ENCODE results near the gene TTC22.

TTC22 gene

GRCh38 chr1:54754486-54755285 is 46.4 kb downstream of the TTC22 start:
- Histone ChIP-seq H3K23ac (ENCODE audit: low read depth, low read length, poor library complexity) (no peak overlapping the region), H3K14ac (ENCODE audit: low read length) (no peak overlapping the region), H3K27me3 (ENCODE audit: control insufficient read depth in 3 of 3, insufficient read depth in 3 of 3, low read depth in 1 of 3, low read length in 3 of 3) (no peaks in the 10 kb centered on the region), H2AK5ac (ENCODE audit: low read depth, low read length) (no peak overlapping the region), H3K27ac (replicated peaks; ENCODE audit: low read length) (no peak overlapping the region), H3K36me3 (replicated peaks in 1 of 2; ENCODE audit: control insufficient read depth in 2 of 2, insufficient read depth in 2 of 2, low read length in 2 of 2) (peaks cover 16 to 35% of the 10 kb centered on the region in 2 donors), H2BK15ac (ENCODE audit: low read length) (no peak overlapping the region), H3K4me2 (ENCODE audit: insufficient read depth, low read length, poor library complexity, severe bottlenecking) (no peak overlapping the region), H2BK12ac (ENCODE audit: low read length) (no peak overlapping the region), H2AFZ (ENCODE audit: low read length) (no peak overlapping the region), H3K18ac (ENCODE audit: low read length) (no peak overlapping the region), H3K4me1 (ENCODE audit: control insufficient read depth in 2 of 2, insufficient read depth in 1 of 2, low read depth in 1 of 2, low read length in 2 of 2) (no peaks in the 10 kb centered on the region), H3K4me3 (ENCODE audit: low read length in 2 of 2) (no peak overlapping the region), H4K8ac (ENCODE audit: low read depth, low read length) (no peak overlapping the region), H3K9ac (ENCODE audit: low read depth, low read length, poor library complexity) (no peak overlapping the region), H3K4ac (ENCODE audit: low read length) (no peak overlapping the region), H3K79me1 (ENCODE audit: low read depth, low read length) (peaks cover 1% of the 10 kb centered on the region), H4K91ac (ENCODE audit: low read depth, low read length, poor library complexity) (no peak overlapping the region), H2BK5ac (ENCODE audit: low read length) (peak overlapping the region; percentile 13), H3K9me3 (replicated peaks in 1 of 2; ENCODE audit: control insufficient read depth in 2 of 2, insufficient read depth in 1 of 2, low read depth in 1 of 2, low read length in 2 of 2) (no peaks in the 10 kb centered on the region), H2BK120ac (ENCODE audit: low read depth, low read length) (no peak overlapping the region)
- WGBS, 2 donors (ENCODE audit: extremely low coverage in 2 of 2, insufficient read length in 2 of 2, insufficient replicate concordance in 1 of 2) = no CpG with 5 or more reads among the region's 25 CpGs
- DNase-seq (ENCODE audit: low spot score) = no peak

- Histone ChIP-seq H2AFZ (ENCODE audit: low read length) (no peak overlapping the region), H3K9ac (ENCODE audit: low read depth, low read length, poor library complexity) (no peak overlapping the region), H4K8ac (ENCODE audit: low read depth, low read length) (no peak overlapping the region), H2BK12ac (ENCODE audit: low read length) (peak overlapping the region; percentile 17), H4K91ac (ENCODE audit: low read depth, low read length, poor library complexity) (no peak overlapping the region), H3K4me2 (ENCODE audit: insufficient read depth, low read length, poor library complexity, severe bottlenecking) (no peak overlapping the region), H3K36me3 (replicated peaks in 1 of 2; ENCODE audit: control insufficient read depth in 2 of 2, insufficient read depth in 2 of 2, low read length in 2 of 2) (peaks cover 16 to 31% of the 10 kb centered on the region in 2 donors), H3K27me3 (ENCODE audit: control insufficient read depth in 3 of 3, insufficient read depth in 3 of 3, low read depth in 1 of 3, low read length in 3 of 3) (no peaks in the 10 kb centered on the region), H3K14ac (ENCODE audit: low read length) (no peak overlapping the region), H3K23ac (ENCODE audit: low read depth, low read length, poor library complexity) (no peak overlapping the region), H3K18ac (ENCODE audit: low read length) (no peak overlapping the region), H3K9me3 (replicated peaks in 1 of 2; ENCODE audit: control insufficient read depth in 2 of 2, insufficient read depth in 1 of 2, low read depth in 1 of 2, low read length in 2 of 2) (no peaks in the 10 kb centered on the region), H3K4me1 (ENCODE audit: control insufficient read depth in 2 of 2, insufficient read depth in 1 of 2, low read depth in 1 of 2, low read length in 2 of 2) (no peaks in the 10 kb centered on the region), H2BK120ac (ENCODE audit: low read depth, low read length) (no peak overlapping the region), H3K79me1 (ENCODE audit: low read depth, low read length) (peaks cover 1% of the 10 kb centered on the region), H3K4me3 (ENCODE audit: low read length in 2 of 2) (no peak overlapping the region), H2AK5ac (ENCODE audit: low read depth, low read length) (no peak overlapping the region), H2BK5ac (ENCODE audit: low read length) (peak overlapping the region; percentile 13), H3K4ac (ENCODE audit: low read length) (no peak overlapping the region), H2BK15ac (ENCODE audit: low read length) (no peak overlapping the region), H3K27ac (replicated peaks; ENCODE audit: low read length) (no peak overlapping the region)
- WGBS, 2 donors (ENCODE audit: extremely low coverage in 2 of 2, insufficient read length in 2 of 2, insufficient replicate concordance in 1 of 2) = no CpG with 5 or more reads among the region's 22 CpGs
- DNase-seq (ENCODE audit: low spot score) = no peak
These were observed 47.1 kb downstream of the TTC22 start for GRCh38 chr1:54754045-54754444.

- DNase-seq (ENCODE audit: low spot score) = no peak
- Histone ChIP-seq H3K27me3 (ENCODE audit: control insufficient read depth in 3 of 3, insufficient read depth in 3 of 3, low read depth in 1 of 3, low read length in 3 of 3) (peaks cover 0 to 6% (median 0%) of the 10 kb centered on the region in 3 experiments), H2AK5ac (ENCODE audit: low read depth, low read length) (no peak overlapping the region), H3K79me1 (ENCODE audit: low read depth, low read length) (peaks cover 1% of the 10 kb centered on the region), H3K23ac (ENCODE audit: low read depth, low read length, poor library complexity) (no peak overlapping the region), H3K18ac (ENCODE audit: low read length) (no peak overlapping the region), H3K14ac (ENCODE audit: low read length) (no peak overlapping the region), H2BK12ac (ENCODE audit: low read length) (no peak overlapping the region), H3K9me3 (replicated peaks in 1 of 2; ENCODE audit: control insufficient read depth in 2 of 2, insufficient read depth in 1 of 2, low read depth in 1 of 2, low read length in 2 of 2) (no peaks in the 10 kb centered on the region), H3K27ac (replicated peaks; ENCODE audit: low read length) (no peak overlapping the region), H3K4ac (ENCODE audit: low read length) (no peak overlapping the region), H2AFZ (ENCODE audit: low read length) (no peak overlapping the region), H2BK120ac (ENCODE audit: low read depth, low read length) (no peak overlapping the region), H4K8ac (ENCODE audit: low read depth, low read length) (no peak overlapping the region), H3K9ac (ENCODE audit: low read depth, low read length, poor library complexity) (no peak overlapping the region), H3K4me3 (ENCODE audit: low read length in 2 of 2) (no peak overlapping the region), H2BK15ac (ENCODE audit: low read length) (no peak overlapping the region), H2BK5ac (ENCODE audit: low read length) (no peak overlapping the region), H3K4me2 (ENCODE audit: insufficient read depth, low read length, poor library complexity, severe bottlenecking) (no peak overlapping the region), H3K36me3 (replicated peaks in 1 of 2; ENCODE audit: control insufficient read depth in 2 of 2, insufficient read depth in 2 of 2, low read length in 2 of 2) (peaks cover 2 to 5% of the 10 kb centered on the region in 2 donors), H4K91ac (ENCODE audit: low read depth, low read length, poor library complexity) (no peak overlapping the region), H3K4me1 (ENCODE audit: control insufficient read depth in 2 of 2, insufficient read depth in 1 of 2, low read depth in 1 of 2, low read length in 2 of 2) (no peaks in the 10 kb centered on the region)
- 100% methylated on average over 1 of the region's 4 CpGs; no CpG with 5 or more reads in 1 of the 2 donors for WGBS, 2 donors (ENCODE audit: extremely low coverage in 2 of 2, insufficient read length in 2 of 2, insufficient replicate concordance in 1 of 2)
These were observed 49.7 kb downstream of the TTC22 start for GRCh38 chr1:54751426-54751825.

- Histone ChIP-seq H3K14ac (ENCODE audit: low read length) (no peak overlapping the region), H4K8ac (ENCODE audit: low read depth, low read length) (no peak overlapping the region), H3K4ac (ENCODE audit: low read length) (no peak overlapping the region), H3K4me2 (ENCODE audit: insufficient read depth, low read length, poor library complexity, severe bottlenecking) (no peak overlapping the region), H4K91ac (ENCODE audit: low read depth, low read length, poor library complexity) (no peak overlapping the region), H2AK5ac (ENCODE audit: low read depth, low read length) (no peak overlapping the region), H3K27me3 (ENCODE audit: control insufficient read depth in 3 of 3, insufficient read depth in 3 of 3, low read depth in 1 of 3, low read length in 3 of 3) (peaks cover 0 to 6% (median 0%) of the 10 kb centered on the region in 3 experiments), H3K18ac (ENCODE audit: low read length) (no peak overlapping the region), H3K9me3 (replicated peaks in 1 of 2; ENCODE audit: control insufficient read depth in 2 of 2, insufficient read depth in 1 of 2, low read depth in 1 of 2, low read length in 2 of 2) (no peaks in the 10 kb centered on the region), H3K27ac (replicated peaks; ENCODE audit: low read length) (no peak overlapping the region), H3K79me1 (ENCODE audit: low read depth, low read length) (peaks cover 1% of the 10 kb centered on the region), H3K4me1 (ENCODE audit: control insufficient read depth in 2 of 2, insufficient read depth in 1 of 2, low read depth in 1 of 2, low read length in 2 of 2) (no peaks in the 10 kb centered on the region), H2BK120ac (ENCODE audit: low read depth, low read length) (no peak overlapping the region), H2AFZ (ENCODE audit: low read length) (no peak overlapping the region), H3K23ac (ENCODE audit: low read depth, low read length, poor library complexity) (no peak overlapping the region), H3K4me3 (ENCODE audit: low read length in 2 of 2) (no peak overlapping the region), H3K9ac (ENCODE audit: low read depth, low read length, poor library complexity) (no peak overlapping the region), H3K36me3 (replicated peaks in 1 of 2; ENCODE audit: control insufficient read depth in 2 of 2, insufficient read depth in 2 of 2, low read length in 2 of 2) (no peaks in the 10 kb centered on the region), H2BK5ac (ENCODE audit: low read length) (no peak overlapping the region), H2BK15ac (ENCODE audit: low read length) (no peak overlapping the region), H2BK12ac (ENCODE audit: low read length) (no peak overlapping the region)
- no CpG with 5 or more reads among the region's 6 CpGs for WGBS, 2 donors (ENCODE audit: extremely low coverage in 2 of 2, insufficient read length in 2 of 2, insufficient replicate concordance in 1 of 2)
- DNase-seq (ENCODE audit: low spot score) = no peak
These were observed 50.5 kb downstream of the TTC22 start for GRCh38 chr1:54750596-54750995.

All from neuronal stem cell (in vitro differentiated cells).